Colonic mucosa (tissue), 4 donors: Measurements from ENCODE around the gene REM2. TPM values are rescaled to one million over a fixed set of nuclear protein-coding genes. Genes with fewer than 3 reads are reported as not detected.

Source experiments
- DNase-seq: peaks from one replicate; pipeline ENCODE4 v3.0.0-alpha.2; 2020
- H3K27ac ChIP-seq: fragments of 200-600 bp; one replicate; pipeline ENCODE4 v1.8.0; 2021
- H3K27me3 ChIP-seq: fragments of 200-600 bp; one replicate; pipeline ENCODE4 v1.8.0; 2021
- H3K36me3 ChIP-seq: fragments of 200-600 bp; one replicate; pipeline ENCODE4 v1.8.0; 2021
- H3K4me1 ChIP-seq: fragments of 200-600 bp; one replicate; pipeline ENCODE4 v1.8.0; 2021; ENCODE audit warnings: mild to moderate bottlenecking
- H3K4me3 ChIP-seq: fragments of 200-600 bp; one replicate; pipeline ENCODE4 v1.8.0; 2021
- H3K9ac ChIP-seq, 2 donors: one replicate each; pipeline ENCODE4 v1.7.0; 2013; ENCODE audit warnings: control low read depth in 2 of 2, low read depth in 2 of 2, low read length in 2 of 2
- H3K9me3 ChIP-seq: fragments of 200-600 bp; one replicate; pipeline ENCODE4 v1.8.0; 2021
- CTCF ChIP-seq: fragments of 200-600 bp; IDR thresholded peaks from one replicate; pipeline ENCODE4 v1.8.0; 2022; ENCODE audit warnings: antibody characterized with exemption, mild to moderate bottlenecking
- intact Hi-C: fragments of 100-400 bp; cut with DNase I; formaldehyde crosslinking; loops from one replicate; pipeline ENCODE4 v1.14.1; 2022
- total RNA-seq, 2 donors: library from RNA; stranded (reverse); fragmentation: NEBNext Ultra II Directional in 1 of 2; extraction: Animal tissue kit (Norgen Biotek cat#: 25700) in 1 of 2; gene quantifications; one replicate each; pipeline ENCODE4 v1.2.1, GENCODE V29; 2021
- donor health status: healthy.
- donor health status: DM: no; HTN: no; CAD: no.
- donor health status: DM: no; HTN: no; CAD: no.

REM2 gene
- total RNA-seq, 2 donors from 2014 or later, result 0.24 to 0.30 TPM

- Histone ChIP-seq H3K4me3 (peak overlapping the region; percentile 76), H3K9ac (peak overlapping the region; percentile 94 to 96), H3K27me3 (no peaks in the 10 kb centered on the region), H3K9me3 (no peaks in the 10 kb centered on the region), H3K4me1 (peaks cover 3% of the 10 kb centered on the region), H3K36me3 (peaks cover 18% of the 10 kb centered on the region), H3K27ac (peak overlapping the region; percentile 87)
- no peak for TF ChIP-seq CTCF
- peak; percentile 55 for DNase-seq
- intact Hi-C loops, result no loop called here
Observed at GRCh38 chr14:22837750-22838538, 45.1 kb upstream of the REM2 start.

GRCh38 chr14:22838631-22839041, 44.4 kb upstream of the REM2 start:
- TF ChIP-seq CTCF, result no peak
- Histone ChIP-seq H3K9me3 (no peaks in the 10 kb centered on the region), H3K36me3 (peaks cover 18% of the 10 kb centered on the region), H3K4me1 (peaks cover 3% of the 10 kb centered on the region), H3K9ac (peak overlapping the region; percentile 39 to 94), H3K27me3 (no peaks in the 10 kb centered on the region), H3K4me3 (peak overlapping the region; percentile 76), H3K27ac (peak overlapping the region; percentile 87)
- intact Hi-C loops, result no loop called here
- DNase-seq, result no peak

- H3K36me3 ChIP-seq, result peaks cover 18% of the 10 kb centered on the region
- H3K9ac ChIP-seq, result peak overlapping the region; percentile 39 to 94
- intact Hi-C loops, result no loop called here
- no peak for DNase-seq
- peak overlapping the region; percentile 87 for H3K27ac ChIP-seq
- peak overlapping the region; percentile 76 for H3K4me3 ChIP-seq
- no peaks in the 10 kb centered on the region for H3K9me3 ChIP-seq
- H3K4me1 ChIP-seq, result peaks cover 3% of the 10 kb centered on the region
- H3K27me3 ChIP-seq, result no peaks in the 10 kb centered on the region
- TF ChIP-seq CTCF, result no peak
Observed at GRCh38 chr14:22839159-22839779, 43.8 kb upstream of the REM2 start.

GRCh38 chr14:22841311-22841710, 41.7 kb upstream of the REM2 start:
- Histone ChIP-seq H3K27me3 (no peaks in the 10 kb centered on the region), H3K4me3 (no peak overlapping the region), H3K27ac (no peak overlapping the region), H3K36me3 (peaks cover 18% of the 10 kb centered on the region), H3K9ac (no peak overlapping the region), H3K4me1 (no peaks in the 10 kb centered on the region), H3K9me3 (no peaks in the 10 kb centered on the region)
- DNase-seq, result no peak
- no peak for TF ChIP-seq CTCF
- intact Hi-C loops, result no loop called here

GRCh38 chr14:22841769-22842168, 41.3 kb upstream of the REM2 start:
- intact Hi-C loops, result no loop called here
- Histone ChIP-seq H3K27me3 (no peaks in the 10 kb centered on the region), H3K4me1 (peaks cover under 1% of the 10 kb centered on the region), H3K36me3 (peaks cover 18% of the 10 kb centered on the region), H3K27ac (no peak overlapping the region), H3K9ac (no peak overlapping the region), H3K9me3 (no peaks in the 10 kb centered on the region), H3K4me3 (no peak overlapping the region)
- no peak for DNase-seq
- no peak for TF ChIP-seq CTCF
